Ramos (cell line): ENCODE measurements around the gene CCDC194.

Source experiments
- in situ Hi-C: fragments of 300-500 bp; cut with MboI; formaldehyde crosslinking; loops from one replicate; pipeline ENCODE4 v1.14.3; 2022; ENCODE audit warnings: low sequenced_read_pairs; ENCODE audit not compliant: unreplicated experiment

The CCDC194 gene, protein sequence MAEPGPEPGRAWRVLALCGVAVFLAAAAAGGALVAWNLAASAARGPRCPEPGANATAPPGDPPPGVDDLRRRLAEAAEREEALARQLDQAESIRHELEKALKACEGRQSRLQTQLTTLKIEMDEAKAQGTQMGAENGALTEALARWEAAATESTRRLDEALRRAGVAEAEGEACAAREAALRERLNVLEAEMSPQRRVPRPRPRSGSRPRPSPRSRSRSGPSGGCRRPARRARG

DNA sequence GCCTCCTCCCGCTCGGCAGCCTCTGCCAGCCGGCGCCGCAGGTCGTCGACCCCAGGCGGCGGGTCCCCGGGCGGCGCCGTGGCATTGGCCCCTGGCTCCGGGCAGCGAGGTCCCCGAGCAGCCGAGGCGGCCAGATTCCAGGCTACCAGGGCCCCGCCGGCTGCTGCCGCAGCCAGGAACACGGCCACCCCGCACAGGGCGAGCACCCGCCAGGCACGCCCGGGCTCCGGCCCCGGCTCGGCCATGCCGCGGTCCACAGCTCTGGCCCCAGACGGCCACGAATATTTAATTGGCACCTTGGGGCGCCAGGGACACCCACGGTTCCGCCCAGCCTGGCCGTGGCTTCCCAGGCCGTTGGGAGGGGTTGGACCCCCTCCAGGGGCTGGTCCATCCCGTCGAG, at the start of gene CCDC194:
Gene CCDC194, minus strand, starts transcription at position 283 of the 400 bp plus-strand sequence. Its CDS starts 38 bp downstream, at position 245.
- in situ Hi-C loops: no loop called here

DNA sequence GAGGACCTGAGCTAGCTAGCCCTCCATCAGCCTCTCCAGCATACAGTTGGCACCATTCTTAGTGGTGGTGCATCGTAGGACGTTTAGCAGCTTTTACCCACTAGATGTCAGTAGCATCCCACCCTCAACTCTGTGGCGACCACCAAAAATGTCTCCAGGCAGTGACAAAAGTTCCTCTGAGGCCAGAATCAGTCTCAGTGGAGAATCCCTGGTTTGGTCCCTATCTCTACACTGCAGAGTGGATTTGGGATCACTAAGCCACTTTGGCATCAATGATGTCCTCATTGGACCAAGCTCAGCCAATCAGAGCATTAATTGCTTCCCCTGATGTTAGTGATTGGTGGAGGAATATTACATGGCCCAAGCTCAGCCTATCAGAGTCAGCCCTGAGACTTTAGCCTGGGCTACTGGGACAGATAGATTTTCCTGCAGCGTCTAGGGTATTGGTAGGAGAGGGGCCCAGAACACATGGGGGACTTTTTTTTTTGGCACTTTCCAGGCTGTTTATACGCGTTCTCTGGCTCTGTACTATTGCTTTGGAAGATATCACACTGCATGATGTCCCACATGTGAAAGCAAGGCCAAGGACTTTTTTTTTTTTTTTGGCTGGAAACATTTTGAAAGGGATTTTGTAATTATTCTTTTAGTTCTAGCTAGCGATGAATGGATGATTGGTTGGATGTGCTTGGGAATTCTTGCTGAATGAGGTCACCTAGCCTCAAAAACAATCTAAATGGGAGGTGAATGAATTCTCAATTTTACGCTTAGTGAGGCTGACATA, 47.4 kb upstream of the CCDC194 start:
- in situ Hi-C loops: no loop called here

DNA sequence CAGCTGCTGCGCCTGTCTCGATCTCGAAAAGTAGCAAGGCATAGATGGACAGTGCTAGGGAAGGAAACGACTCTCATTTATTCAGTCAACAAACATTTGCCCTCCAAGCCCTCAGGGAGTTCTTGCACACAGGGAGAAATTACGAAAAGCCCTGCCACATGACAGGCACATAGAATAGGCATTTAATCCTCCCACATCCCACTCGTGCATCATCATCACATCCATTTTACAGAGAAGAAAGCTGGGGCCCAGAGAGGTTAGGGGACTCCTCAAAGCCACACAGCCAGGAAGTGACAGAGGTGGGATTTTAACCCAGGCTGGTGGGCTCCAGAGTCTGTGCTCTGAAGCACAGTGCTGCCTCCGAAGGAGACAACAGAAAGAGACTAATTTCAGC, 42.9 kb upstream of the CCDC194 start:
- in situ Hi-C loops: no loop called here

DNA sequence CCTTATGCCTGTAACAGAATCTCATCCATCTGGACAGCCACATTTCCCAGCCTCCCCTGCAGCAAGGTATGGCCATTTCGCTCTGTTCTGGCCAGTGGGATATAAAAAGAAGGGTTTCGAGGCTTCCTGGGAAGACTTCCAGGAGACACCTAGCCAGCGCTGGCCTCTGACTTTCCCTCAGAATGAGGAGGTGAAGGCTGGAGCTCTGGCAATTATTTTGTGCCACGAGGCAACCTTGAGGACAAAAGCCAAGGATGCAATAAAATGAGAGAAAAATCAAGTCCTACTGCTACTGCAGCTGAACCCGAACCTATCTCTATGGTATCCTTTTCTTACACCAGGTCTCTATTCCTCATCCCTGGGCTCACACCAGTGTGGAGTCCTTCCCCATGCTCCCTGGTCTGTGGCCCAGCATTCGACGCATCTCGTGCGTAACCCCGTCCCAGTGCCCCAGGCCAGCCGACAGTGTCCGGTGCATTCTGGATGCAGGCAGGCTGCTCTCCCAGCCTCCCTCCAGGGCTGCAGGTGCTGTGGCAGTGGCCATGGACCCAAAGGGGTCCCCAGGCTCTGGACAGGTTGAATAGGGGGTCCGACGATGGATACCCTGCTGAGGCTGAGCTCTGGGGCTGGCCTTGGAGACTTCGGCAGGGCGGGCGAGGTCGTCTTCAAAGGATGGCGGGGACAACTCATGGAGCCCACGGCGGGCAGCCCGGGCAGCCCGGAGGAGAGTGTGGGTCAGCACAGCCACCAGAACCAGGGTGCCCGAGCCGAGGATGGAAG, 42.3 kb upstream of the CCDC194 start:
- in situ Hi-C loops: no loop called here

DNA sequence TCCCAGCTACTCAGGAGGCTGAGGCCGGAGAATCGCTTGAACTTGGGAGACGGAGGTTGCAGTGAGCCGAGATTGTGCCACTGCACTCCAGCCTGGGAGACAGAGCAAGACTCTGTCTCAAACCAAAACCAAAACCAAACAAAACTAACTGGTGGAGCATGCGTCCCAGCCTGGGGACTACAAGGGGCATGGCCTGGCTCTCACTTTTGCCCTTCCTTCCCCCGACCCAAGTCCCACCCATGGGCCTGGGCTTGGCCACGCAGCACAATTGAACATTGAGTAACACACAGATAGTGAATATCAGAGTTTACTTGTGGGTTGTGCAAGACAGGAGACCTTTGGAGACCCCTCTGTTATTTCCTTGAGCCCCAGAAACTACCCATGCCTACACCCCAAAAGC, 41.2 kb upstream of the CCDC194 start:
- in situ Hi-C loops: no loop called here

DNA sequence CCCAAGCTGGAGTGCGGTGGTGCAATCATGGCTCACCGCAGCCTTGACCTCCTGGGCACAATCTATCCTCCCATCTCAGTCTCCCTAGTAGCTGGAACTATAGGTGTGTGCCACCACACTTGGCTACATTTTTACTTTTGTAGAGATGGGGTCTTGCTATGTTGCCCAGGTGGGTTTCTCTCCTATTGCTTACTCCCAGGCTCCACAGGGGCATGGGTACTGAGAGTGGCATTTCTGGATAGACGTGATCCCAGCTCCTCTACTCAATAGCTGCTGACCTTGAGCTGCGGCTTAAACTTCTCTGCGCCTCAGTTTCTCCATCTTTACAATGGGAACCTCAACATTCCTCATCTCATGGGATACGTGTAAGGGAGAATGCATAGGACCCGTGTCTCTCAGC, 37.4 kb upstream of the CCDC194 start:
- in situ Hi-C loops: no loop called here

DNA sequence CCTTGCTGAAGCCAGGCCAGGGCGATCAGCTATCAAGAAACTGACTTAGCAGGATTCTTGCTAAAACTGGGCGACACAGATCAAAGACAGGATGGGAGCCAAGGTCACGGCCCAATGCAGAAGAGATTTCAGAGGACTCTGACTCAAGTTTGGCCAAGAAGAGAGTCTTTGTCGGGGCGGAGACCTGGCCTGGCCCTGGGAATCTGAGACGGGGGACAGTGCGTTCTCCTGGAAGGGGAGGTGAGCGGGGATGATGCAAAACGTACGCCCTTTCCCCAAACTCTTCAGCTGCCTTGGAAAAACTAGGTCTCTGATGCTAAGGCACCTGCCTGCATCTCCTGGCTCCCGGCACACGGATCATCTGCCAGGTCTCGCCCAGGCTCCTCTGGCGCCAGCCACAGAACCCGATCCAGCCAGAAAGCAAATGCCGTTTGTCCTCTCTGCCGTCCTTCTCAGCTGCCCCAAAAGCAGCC, 35.7 kb upstream of the CCDC194 start:
- in situ Hi-C loops: no loop called here

DNA sequence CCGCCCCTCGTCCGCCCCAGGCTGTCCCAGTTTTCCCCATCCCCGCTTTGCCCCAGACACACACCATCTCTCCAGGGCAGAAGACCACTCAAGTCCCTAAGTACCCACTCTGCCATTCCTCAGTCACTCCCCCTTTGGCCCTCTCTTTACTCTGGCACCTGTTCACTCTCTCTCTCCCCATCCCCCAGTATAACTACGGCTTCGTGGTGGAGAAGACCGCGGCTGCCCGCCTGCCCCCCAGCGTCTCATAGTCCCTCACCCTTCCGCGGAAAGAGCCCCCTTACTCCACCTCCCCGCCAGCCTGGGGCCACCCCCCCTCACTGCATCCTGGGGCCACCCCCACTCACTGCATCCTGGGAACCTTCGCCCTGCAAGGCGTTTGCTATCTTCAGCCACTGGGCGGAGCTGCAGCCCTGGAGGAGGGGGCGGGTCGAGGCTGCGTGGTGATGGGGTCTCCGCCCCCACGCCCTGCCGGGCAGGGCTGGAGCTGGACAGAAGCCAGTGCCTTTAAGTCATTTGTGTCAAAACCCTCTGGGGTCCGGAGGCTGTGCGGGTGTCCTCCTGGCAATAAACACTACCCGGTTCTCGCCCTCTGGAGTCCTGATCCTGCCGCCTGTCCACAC, 30.9 kb upstream of the CCDC194 start:
- in situ Hi-C loops: no loop called here

DNA sequence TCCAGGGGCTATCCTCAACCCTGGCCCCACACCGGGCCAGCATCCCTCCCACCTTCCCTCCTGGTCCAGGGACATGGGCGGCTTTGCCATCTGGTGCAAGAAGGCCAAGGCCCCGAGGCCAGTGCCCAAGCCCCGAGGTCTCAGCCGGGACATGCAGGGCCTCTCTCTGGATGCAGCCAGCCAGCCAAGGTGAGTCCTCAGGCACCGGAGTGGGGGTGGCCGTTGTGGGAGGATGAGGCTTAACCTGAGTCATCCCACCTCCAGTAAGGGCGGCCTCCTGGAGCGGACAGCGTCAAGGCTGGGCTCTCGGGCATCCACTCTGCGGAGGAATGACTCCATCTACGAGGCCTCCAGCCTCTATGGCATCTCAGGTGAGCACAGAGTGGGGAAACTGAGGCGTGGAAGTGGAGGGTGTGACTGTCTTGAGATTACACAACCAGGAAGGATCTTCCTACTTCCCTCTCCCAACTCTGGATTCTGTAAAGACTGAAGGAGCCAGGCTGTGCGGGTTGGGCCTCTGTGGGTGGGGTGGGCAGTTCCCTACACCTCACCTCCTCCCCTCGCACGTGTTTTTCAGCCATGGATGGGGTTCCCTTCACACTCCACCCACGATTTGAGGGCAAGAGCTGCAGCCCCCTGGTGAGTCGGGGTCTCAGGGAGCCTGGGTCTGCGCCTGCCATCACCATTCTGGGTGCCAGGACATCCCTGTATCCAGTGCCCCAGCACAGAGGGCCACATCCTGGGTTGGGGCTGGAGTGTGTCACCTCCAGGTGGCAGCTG, 29.6 kb upstream of the CCDC194 start:
- in situ Hi-C loops: no loop called here

DNA sequence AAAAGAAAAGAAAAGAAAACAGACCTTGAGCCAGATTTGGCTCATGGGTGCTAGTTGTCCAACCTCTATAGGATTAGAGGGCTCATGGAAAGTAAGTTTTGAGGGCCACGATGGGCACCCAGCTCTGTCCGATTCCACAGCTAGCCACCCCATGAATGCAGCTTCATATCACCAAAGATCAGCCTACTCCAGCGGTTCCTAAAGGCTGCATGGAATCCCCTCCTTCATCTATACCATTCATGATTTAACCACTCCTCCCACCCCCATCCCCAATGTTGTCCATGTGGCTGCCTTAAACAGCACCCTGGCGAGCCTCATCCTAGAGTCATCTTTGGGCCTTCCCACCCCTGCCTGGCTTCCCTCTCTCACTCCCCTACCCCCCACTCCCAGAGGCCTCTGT, 27.9 kb upstream of the CCDC194 start:
- in situ Hi-C loops: no loop called here

DNA sequence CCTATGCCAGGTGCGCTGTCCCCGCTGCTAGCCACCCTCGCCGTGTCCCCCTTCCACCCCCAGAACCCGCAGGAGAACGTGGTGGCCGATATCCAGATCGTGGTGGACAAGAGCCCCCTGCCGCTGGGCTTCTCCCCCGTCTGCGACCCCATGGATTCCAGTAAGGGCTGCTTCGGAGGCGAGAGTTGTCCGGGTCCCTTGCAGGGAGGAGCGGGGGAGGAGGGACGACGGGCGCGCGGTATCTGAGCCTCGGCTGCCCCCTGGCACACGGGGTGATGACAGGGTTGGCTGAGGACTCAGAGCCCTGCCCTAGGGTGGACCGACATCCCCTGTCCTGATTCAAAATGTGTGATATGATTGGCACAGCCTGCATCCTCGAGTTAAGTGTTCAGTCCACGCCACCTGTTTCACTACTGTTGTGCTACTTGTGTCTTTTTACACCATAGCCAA, 26.5 kb upstream of the CCDC194 start:
- in situ Hi-C loops: no loop called here

DNA sequence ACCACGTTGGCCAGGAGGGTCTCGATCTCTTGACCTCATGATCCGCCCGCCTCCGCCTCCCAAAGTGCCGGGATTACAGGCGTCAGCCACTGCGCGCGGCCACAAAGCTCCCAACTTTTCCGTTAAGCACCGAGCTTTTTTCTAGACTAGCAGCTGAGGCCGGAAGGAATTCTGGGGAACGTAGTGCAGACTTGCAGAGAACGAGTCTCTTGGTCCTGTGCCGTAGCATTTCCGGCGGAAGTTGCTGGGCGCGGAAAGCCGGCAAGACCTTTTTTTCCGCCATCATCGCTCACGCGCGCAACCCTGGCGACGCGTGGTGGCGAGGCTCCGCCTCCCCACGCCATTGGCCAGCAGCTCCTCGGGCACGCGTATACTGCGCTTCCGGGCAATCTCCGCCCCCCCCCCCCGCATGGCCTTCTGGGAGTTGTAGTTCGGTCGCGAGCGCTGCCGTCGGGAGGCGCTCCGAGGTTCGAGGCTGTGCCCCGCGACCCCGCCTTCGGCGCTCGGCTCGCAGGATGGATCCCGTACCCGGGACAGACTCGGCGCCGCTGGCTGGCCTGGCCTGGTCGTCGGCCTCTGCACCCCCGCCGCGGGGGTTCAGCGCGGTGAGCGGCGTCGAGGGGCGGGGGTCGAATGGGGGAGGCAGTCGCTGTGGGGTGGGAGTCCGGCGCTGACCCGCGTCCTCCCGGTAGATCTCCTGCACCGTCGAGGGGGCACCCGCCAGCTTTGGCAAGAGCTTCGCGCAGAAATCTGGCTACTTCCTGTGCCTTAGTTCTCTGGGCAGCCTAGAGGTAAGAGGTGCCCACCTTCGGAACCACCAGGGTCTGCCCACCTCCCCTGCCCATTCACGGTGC, 25.9 kb upstream of the CCDC194 start, which contains the start of gene MVB12A:
Gene MVB12A, plus strand, starts transcription at position 427 of the 854 bp plus-strand sequence. Its CDS starts 89 bp downstream, at position 516.
- in situ Hi-C loops: no loop called here

DNA sequence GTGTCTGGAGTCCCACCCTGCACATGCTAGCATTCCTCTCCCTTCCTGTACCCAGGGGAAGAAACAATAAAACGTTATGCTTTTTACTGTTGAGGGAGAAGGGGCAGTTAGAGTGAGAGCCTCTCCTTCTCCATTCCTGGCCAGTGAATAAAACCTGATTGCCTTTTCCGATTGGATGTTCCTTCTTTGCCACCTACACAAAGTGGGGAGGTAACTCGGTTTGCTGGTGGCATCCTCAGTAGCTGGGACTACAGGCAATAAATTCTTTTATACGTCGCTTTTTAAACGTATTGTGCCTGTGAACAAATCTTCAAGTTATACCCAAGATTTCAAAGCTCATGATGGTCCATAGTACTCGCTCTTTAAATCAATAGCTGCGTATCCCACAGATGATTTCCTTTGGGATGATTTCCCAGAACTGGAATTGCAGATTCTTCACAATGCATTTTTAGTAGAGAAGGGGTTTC, 25.2 kb upstream of the CCDC194 start:
- in situ Hi-C loops: no loop called here

DNA sequence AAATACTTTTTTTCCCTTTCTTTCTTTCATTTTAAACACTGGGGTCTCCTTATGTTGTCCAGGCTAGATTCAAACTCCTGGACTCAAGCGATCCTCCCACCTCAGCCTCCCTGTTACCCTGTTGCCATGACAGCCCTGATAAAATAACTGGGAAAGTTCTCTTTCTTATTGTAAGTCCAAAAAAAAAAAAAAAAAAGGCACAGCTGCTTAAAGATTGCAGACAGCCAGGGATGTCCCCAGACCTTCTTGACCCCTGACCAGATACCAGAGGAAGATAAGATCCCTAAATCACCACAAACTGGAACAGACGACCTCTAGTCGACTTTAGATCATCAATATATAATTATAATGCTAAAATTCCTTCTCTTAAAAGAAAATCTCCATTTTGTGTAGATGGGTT, 24.7 kb upstream of the CCDC194 start:
- in situ Hi-C loops: no loop called here

DNA sequence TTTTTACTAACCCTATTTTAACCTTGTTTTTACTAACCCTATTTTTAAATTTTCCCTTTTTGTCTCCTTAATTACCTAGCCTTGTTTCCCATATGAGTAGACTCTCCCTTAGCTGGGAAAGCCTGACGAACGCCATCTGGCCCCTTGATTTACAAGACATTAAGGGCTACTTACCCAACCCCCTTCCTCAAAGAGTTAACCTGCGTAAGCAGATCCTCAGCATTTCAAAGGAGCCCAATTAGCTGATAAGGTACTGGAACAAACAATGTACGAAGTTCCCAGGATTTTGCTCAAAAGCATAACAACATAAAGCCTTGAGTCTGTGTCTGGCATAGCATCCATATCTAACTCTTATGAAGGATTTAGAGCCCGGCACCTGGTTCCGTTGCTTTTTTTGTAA, 21.1 kb upstream of the CCDC194 start:
- in situ Hi-C loops: no loop called here

DNA sequence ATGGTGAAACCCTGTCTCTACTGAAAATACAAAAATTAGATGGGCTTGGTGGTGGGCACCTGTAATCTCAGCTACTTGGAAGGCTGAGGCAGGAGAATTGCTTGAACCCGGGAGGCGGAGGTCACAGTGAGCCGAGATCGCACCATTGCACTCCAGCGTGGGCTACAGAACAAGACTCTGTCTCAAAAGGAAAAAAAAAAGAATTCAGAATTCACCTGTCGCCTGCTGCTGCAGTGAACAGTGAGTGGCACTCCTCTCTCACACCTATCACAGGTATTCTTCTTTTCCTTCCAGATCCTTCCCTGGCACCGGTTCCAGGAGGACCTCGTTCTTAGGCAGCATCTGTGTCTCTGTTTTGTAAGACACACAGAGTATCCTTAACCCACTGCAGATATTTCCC, 20.1 kb upstream of the CCDC194 start:
- in situ Hi-C loops: no loop called here

DNA sequence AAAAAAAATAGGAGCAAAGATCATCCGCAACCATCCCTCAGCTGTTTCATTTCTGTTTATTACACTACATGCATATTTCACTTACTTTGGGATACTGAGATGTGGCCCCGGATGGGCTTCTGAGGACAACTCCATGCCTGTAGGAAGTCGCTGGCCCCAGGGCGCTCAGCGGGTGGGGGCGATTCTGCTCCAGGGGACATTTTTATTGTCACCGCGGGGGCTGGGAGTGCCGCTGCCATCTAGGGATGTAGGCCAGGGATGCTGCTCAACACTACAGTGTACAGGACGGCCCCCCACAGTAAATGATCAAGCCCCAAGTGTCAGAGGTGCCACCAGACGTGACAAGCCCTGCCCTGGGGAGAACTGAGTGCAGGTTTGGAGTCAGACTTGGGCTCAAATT, 17.8 kb upstream of the CCDC194 start:
- in situ Hi-C loops: no loop called here

DNA sequence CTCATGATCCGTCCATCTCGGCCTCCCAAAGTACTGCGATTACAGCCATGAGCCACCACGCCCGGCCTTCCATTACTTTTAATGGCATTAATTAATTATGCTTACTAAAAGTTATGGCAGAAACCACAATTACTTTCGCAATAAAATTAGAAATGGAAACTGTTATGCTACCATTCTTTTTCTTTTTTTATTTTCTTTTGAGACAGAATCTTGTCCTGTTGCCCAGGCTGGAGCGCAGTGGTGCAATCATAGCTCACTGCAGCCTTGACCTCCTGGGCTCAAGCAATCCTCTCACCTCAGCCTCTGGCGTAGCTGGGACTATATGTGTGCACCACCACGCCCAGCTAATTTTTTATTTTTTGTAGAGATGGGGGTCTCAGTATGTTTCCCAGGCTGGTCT, 16.0 kb upstream of the CCDC194 start:
- in situ Hi-C loops: no loop called here

DNA sequence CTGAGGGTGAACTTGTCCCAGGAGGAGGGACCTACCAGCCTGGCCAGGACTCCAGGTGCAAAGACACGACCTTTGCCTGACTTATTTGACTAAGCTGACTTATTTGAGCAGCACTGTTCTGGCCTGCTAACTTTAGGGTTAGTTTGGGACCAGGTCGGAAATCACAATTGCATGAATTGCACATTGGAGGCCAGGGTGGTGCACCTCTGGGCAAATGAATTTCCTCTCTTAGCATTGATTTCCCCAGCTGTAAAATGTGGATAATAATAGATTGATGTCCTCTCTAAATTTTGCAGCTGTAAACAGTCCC, 12.8 kb upstream of the CCDC194 start:
- in situ Hi-C loops: no loop called here
